Activated CD4-positive, alpha-beta T cell treated with anti-CD3 and anti-CD28 coated beads for 24 hours (primary cell): Measurements from ENCODE around the gene FETUB.

Experiments
- DNase-seq, 2 donors: peaks; one replicate each; pipeline ENCODE4 v3.0.0-alpha.2; 2020; ENCODE audit warnings: low read depth in 2 of 2

Gene FETUB

DNA sequence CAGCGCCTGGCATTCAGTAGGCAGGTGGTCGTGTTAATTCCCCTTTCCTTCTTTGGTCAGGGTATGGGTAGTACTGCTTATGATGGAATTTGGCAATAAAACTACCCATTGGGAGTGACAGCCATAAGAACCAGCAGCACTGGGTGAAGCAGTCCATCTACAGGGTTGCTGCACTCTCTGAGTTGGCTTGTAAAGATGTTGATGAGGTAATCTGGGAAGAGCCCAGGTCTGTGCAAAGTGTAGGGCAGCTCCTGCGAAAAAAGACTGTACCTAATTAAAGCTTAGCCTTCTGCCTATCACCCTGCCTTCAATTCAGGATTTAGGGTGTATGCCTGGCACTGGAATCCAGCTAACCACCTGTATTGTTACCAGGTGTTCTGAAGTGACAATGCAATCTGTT lies 4.7 kb upstream of the FETUB start:
- DNase-seq, result no peak

DNA sequence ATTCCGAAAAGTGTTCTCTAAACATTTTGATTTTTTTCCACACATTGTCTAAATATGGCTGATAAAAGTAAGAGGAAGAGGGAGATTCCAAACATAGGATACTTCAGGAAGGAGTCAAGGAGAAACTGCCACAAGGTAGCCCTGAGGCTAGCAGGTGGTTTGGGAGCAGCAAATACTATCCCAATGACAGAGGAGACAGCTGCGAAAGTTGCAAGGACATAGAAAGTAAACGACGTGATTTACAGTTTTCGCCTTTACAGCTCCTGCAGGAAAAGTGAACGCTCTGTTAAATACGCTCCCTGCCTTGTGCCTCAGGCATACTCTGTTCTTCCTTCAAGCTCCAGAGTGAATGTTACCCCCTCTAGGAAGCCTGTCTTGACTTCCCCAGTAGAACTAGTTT lies 3.7 kb upstream of the FETUB start:
- no peak for DNase-seq

DNA sequence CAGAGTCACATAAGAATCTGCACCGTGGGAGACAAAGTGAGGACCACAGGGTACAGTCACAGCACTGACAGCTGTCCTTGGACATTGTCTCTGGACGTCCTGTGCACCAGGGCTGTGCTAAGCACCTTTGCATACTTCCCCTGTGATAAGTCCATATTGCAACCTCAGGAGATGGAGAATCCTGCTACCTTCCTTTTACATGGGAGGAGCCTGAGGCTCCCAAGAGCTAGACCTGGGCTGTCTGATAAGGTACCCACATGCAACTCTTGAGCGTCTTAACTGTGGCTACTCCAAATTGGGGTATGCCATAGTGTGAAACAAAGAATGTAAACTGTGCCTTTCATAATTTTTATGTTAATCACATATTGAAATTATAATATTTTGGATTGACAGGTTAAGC lies 2.5 kb upstream of the FETUB start:
- DNase-seq, result no peak

DNA sequence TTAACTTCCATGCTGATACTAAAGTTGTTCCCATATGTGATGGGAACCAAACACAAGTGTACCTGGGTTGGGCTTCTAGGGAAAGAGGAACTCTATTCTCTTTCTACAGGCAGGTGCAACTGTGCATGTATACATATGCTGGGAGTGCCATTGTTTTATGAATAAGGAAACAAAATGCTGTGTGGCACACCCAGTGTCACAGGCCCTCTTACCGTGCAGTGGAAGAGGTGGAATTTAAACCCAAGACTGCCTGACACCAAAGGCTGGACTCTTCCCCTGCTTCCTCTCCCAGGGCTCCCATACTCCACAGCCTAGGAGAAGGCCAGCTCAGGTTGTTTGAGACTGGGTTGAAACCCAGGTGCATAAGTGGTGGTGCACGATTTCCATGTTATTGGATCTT lies 1.9 kb upstream of the FETUB start:
- DNase-seq, result no peak

DNA sequence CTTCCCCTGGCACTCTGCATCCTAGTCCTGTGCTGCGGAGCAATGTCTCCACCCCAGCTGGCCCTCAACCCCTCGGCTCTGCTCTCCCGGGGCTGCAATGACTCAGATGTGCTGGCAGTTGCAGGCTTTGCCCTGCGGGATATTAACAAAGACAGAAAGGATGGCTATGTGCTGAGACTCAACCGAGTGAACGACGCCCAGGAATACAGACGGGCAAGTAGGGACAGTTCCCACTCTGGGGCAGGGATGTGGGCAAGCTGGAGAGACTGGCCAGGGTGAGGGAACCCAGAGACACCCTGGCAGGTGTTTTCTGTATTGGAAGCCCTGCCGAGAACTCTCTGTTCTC lies 247 bp downstream of the FETUB start:
- DNase-seq, result no peak

DNA sequence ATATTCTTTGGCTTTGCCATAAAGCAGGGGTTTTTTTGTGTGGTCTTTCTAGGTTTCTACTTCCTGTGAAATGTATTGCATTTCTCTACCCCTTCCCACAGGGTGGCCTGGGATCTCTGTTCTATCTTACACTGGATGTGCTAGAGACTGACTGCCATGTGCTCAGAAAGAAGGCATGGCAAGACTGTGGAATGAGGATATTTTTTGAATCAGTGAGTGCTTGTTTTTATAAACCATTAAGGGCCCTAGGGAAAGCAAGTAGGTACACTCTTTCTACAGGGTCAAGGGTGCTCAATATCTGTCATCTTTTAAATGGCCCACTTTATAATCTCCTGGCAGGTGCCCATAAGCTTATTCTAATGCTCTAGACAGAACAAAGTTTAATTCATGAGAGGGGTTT lies 730 bp downstream of the FETUB start:
- DNase-seq, result no peak

DNA sequence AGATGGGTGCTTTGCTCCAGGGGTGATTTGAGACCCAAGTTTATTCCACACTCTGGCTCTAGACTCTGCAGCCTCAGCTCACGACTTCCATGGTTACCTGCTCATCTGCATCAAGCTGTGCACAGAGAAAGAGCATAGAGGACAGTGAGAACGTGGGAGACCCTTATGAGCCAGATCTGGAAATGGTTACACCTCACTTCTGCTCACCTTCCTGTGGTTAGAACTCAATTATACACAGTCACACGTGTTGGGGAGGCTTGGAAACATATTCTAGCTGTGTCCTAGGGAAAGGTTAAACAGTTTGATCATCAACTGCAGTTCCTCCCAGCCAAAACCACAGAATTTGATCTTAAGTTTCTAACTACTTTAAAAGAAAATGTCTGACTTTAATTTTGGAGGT lies 1.8 kb downstream of the FETUB start:
- DNase-seq, result no peak

DNA sequence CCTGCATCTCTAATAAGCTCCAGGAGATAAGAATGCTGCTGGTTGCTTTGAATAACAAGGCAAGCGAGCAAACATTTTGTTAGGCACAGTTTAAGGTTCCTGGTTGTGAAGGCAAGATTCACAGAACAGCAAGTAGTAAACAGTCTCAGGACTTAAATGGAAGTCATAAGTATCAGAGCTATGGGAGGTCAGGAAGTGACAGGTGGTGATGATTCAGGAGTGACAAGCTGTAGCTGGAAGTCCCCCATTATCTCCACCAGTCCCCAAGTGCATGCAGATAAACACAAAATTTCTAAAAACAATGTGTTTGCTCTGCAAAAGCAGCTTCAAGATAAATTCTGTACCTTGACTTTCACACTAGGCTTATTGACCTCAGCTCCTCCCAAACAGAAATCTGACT lies 3.3 kb downstream of the FETUB start:
- no peak for DNase-seq

DNA sequence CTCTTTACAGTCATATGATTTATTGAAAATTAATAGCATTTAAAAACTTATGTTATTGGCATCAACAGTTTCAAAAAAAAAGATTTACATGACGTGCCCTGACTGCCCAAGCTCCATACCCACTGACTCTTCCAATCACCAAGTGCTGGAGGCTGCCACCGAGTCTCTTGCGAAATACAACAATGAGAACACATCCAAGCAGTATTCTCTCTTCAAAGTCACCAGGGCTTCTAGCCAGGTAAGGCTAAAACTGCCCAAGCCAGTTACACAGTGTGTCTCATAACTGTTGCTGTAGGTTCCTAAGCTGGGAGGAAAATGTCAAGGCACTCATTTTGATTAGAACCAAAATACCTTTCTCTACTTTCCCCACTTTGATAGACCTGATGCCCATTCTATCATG lies 4.5 kb downstream of the FETUB start:
- DNase-seq, result no peak

DNA sequence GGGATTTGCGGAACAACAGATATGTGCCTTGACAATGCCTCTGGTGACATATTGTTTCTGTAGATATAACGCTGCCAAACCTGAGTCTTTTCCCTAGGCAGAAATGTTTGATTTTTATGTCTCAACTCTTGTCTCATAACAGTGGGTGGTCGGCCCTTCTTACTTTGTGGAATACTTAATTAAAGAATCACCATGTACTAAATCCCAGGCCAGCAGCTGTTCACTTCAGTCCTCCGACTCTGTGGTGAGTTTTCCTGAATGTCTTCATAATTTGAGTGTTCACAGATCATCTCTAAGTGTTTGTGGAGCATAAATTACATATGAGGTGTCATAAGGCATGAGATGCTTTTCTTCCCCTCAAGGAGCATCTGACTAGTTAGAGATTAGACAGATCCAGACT lies 5.9 kb downstream of the FETUB start:
- no peak for DNase-seq

DNA sequence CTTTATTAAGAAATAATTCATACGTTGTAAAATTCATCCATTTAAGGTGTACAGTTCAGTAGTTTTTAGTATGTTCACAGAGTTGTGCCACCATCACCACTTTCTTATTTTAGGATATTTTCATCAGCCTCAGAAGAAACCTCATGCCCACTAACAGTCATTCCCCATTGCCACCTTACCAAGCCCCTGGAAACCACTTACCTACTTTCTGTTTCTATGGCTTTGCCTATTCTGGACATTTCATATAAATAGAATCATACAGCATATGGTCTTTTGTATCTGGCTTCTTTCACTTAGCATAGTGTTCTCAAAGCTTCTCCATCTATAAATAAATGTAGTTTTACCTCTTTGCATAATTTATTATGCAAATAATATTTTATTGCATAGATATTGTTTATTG lies 6.6 kb downstream of the FETUB start:
- DNase-seq, result no peak

DNA sequence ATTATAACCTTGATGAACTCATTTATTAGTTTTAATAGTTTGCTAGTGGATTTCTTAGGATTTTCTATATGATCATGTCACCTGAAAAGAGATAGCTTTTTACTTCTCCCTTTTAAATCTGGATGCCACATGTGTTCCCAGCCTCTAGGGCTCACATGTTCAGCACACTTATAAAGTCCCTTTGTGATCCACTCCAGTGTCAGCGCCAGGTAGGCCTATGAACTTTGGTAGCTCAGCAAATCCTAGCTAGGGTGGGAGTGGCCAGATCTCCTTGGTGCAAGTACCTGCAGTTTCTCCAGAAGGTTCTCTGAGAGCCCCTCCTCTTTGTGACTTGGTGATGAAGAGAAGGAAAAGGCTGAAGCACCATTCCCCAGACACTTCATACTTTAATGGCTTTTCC lies 8.7 kb downstream of the FETUB start:
- DNase-seq, result no peak

DNA sequence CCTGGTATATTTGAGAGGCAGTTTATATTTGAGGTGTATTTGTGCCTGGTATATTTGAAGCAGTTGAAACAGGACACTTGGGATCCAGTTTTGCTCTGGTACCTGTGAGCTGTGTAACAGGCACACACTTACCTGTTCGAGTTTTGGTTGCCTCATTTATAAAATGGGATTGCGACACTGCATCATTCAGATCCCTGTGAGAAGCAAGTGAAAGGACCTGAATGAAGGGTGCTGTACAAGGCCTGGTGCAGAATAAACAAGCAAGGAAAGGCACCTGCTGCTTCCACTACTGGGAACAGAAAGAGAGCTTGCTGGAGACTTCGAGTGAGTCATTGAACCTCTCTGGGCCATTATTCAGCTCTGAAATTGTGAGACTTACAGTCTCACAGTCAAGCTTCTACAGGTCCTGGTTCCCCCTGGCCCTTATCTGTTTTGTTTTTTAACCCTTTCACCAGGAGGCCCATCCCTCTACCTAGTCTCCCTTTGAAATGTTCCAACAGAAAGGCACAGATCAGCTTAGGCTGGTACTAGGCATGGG lies 11.5 kb downstream of the FETUB start:
- no peak for DNase-seq

DNA sequence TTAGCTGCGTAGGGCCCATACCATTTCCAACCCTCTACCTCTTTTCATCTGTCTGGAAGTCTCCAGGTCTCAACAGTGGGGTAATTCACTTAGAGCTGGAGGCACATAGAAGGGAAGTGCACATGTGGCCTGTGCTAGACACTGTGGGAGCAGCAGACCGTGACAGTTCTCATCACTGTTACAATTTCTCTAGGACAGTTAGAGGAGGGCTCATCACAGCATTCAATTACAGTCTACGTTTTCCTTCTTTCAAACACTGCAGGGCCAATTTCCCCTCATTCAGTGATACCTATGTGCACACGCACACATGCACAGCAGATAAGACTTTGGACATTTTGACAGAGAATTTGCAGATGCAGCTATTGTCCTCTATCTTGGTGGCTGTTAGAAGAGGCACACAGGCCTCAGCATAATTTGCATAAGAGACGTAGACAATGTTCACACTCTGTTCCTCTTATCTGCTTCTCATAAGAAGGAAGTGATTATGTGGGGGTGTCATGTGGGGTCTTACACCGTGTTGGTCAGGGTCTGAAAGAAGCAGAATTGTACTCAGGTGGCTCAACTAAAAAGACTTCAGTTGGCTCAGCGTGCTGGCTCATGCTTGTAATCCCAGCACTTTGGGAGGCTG lies 13.0 kb downstream of the FETUB start:
- no peak for DNase-seq

DNA sequence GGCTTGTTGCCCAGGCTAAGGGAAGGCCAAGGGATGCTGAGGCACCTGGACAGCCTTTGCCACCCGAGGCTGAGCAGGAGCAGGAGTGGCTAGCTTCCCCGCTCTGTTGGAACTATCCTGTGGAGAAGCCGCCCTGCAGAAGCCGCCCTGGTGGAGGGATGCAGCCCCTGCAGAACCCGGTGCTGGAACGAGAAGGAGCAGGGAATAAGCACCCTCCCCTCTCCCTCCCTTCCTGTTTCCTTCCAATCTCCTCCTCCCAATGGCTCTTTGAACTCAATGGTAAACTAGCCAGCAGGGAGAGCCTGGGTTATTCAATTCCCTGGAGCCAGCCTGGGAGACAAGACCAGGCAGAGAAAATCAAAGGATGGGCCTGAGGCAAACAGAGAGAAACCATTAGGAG lies 13.8 kb downstream of the FETUB start:
- DNase-seq, result no peak

DNA sequence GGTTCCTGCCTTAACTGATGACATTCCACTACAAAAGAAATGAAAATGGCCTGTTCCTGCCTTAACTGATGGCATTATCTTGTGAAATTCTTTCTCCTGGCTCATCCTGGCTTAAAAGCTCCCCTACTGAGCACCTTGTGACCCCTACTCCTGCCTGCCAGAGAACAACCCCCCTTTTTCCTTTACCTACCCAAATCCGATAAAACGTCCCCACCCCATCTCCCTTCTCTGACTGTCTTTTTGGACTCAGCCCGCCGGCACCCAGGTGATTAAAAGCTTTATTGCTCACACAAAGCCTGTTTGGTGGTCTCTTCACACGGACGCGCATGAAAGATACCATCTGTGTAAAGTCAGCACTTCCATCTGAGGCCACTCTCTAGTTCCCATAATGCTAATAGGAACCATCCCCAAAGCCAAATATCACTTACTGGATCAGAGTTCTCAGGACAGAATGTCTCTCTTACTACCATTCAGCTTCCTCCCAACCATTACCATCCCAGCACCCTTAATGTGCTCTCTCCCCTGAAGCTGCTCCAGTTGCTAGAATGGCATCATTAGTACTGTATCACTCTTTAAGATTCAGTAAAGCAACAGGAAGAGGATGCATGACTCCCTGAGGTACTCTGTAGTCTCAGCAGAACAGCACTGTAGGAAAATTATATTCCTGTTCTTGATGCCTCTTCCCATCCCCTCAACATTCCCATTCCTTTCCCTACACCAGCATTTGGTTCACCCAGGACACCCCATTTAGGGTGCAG lies 23.3 kb downstream of the FETUB start:
- no peak for DNase-seq

DNA sequence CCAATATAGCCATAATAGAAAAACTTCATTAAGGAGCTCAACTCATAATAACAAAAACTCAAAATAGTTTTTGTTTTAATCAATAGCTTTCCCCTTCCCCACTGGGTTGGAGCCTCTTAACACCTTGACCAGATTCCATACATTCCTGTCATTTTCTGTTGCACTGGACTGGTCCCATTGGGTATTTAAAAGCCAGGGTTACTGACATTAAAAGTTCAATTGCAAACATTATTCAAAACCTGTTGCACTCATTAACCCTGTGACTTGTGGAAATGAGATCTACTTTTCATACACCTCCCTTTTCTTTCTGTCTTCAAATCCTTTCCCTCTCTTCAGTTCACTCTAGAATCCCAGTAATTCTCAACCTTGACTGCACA lies 23.9 kb downstream of the FETUB start:
- no peak for DNase-seq

DNA sequence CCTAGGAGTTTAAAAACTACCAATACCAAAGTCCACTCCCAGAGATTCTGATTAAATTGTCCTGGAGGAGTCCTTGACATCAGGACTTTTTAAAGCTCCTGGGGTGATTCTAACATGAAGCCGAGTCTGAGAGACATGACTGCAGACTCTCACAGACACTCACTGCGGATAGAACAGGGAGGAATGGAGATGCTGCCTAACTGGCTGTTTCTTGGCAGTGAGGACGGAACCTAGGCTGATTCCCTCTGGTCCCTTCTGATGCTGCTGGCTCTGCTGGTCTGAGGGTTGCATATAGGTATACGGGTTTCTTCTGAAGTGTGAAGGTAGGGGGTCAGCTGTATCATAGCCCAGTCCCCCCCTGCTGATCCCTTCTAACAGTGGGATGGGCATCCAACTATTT lies 24.3 kb downstream of the FETUB start:
- DNase-seq, result no peak

DNA sequence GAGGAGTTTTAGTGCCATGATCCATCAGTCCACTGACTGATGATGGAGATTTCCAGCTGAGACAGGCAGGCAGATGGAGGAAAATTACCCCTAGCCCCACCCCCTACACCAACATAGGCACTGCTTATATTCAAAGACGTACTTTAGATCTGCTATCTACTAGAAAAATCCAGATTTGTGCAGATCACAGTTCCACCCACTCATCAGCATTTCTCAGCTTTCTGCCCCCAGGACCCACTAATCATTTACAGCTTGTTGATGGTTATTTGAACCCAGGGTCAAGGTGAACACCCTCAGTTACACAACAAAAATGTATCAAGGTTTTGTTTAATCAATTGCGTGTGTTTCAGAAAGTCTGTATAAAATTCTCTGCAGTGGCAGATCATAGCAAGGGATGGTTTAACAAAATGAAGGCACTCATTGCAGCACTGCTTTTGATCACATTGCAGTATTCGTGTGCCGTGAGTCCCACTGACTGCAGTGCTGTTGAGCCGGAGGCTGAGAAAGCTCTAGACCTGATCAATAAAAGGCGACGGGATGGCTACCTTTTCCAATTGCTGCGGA lies 25.5 kb downstream of the FETUB start, which contains the start of gene HRG:
Gene HRG, plus strand, starts transcription at position 390 of the 564 bp plus-strand sequence. Its CDS starts 18 bp downstream, at position 408.
- DNase-seq, result no peak

DNA sequence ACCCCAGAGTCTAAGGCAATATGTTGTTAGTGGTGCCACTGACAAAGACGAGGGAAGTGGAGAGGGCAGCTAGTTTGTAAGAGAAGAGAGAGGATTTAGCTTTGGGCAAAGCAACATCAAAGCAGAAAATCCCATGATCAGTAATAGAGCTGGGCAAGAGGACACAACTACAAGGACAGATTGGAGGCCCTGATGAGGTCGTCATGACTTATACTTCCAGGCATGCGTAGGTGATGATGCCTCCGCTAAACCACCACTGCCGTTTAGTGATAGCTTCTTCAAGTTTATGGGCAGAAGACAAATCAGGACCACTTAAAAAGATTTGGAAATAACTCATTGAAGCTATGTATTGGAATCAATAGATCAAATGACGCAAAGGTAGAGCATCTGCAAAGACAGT lies 28.2 kb downstream of the FETUB start:
- no peak for DNase-seq

DNA sequence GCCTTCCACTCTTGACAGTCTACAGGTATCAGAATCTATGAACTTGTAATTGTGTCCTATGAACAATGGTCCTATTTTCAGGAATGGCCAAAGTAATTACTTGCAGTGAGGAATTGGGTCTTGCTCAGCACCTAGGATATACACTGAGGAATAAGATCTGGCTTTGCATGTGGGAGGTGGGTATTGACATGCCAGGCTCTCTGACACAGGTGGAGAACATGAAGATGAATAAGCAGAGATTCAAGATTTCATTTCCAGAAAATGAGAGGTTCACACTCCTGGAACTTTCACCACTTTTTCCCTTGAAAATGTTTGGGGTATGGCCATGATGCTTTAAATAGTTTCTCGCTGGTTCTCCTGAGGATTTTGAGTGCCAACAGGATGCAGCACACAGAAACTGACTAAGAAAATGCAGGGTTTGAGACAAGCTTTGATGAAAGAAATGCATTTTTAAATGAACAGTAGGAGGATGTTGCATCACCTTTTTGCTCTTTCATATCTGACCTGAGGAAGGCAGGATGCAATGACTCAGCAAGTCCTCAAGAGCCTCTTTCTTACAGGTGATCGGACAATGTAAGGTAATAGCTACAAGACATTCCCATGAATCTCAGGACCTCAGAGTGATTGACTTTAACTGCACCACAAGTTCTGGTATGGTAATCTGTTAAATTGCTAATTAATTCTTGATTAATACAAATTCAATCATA lies 29.3 kb downstream of the FETUB start:
- DNase-seq, result no peak

DNA sequence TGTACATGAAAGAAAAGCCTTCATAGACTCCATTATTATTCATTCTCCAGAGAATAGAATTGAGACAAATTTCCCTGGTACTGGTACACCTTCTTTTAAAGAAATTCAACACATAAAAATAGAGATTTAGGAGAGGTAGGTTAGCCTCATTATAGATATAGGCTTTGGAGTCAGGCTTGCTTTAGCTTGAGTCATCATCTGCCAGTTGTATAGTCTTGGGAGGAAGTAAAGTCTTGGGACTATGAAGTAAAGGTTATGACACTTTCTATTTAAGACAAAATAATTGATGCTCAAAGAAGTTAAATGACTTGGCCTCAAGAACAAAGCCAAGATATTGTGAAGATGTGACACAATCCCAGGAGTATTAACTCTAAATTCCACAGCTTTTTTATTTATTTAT lies 30.0 kb downstream of the FETUB start:
- DNase-seq, result no peak

DNA sequence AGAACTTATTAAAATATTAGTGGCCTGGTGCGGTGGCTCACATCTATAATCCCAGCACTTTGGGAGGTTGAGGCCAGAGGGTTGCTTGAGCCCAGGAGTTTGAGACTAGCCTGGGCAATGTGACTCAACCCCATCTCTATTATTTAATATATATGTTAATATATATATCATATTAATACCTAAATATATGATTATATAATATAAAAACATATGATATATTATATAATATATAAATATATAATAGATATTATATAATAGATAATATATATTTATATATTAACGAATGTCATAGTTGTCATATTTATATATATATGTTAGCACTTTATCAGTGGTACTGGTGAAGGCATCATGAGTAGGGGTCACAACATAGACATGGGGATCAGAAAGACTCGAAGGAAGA lies 30.9 kb downstream of the FETUB start:
- no peak for DNase-seq
